IMR-90 (cell line): ENCODE data around the gene DDX46. TPM values are rescaled to one million over a fixed set of nuclear protein-coding genes. Genes with fewer than 3 reads are reported as not detected.
A peak's percentile ranks its signal among the peaks of the same experiment; 100 is the strongest.

Experiments
- ATAC-seq: fragments of 200-7000 bp; cut with Tn5 transposase; 2 replicates; pipeline ENCODE4 v1.9.1; 2020; ENCODE audit warnings: low read depth, mild to moderate bottlenecking, moderate library complexity
- BruUV-seq: library from RNA; stranded (reverse); fragments of 400-500 nt; replicated peaks from 2 replicates; lab custom pipeline; 2021; lab: Mats Ljungman, UMichigan
- CTCF ChIA-PET: fragments of 300-600 bp; formaldehyde crosslinking; extraction: SDS; loops from one replicate; lab custom pipeline; 2021; ENCODE audit warnings: antibody characterized with exemption; lab: Yijun Ruan, JAX
- POLR2A ChIA-PET: fragments of 300-600 bp; sonication (Branson Sonifier 250); formaldehyde crosslinking; loops from one replicate; lab custom pipeline; 2022; ENCODE audit warnings: antibody characterized with exemption; ENCODE audit not compliant: unreplicated experiment; lab: Charles Lee
- DNase-seq: peaks from one replicate; pipeline ENCODE4 v3.0.0; 2013
- H2AFZ ChIP-seq: replicated peaks from 2 replicates; pipeline ENCODE3; 2013; ENCODE audit warnings: low read length, mild to moderate bottlenecking; ENCODE audit not compliant: poor library complexity
- H2AK5ac ChIP-seq: 2 replicates; pipeline ENCODE4 v1.6.1; 2013; ENCODE audit warnings: low read depth, low read length, inconsistent platforms
- H2AK9ac ChIP-seq: replicated peaks from 2 replicates; pipeline ENCODE3; 2013; ENCODE audit warnings: mild to moderate bottlenecking, low read depth, low read length, moderate library complexity; ENCODE audit not compliant: poor library complexity
- H2BK120ac ChIP-seq: 2 replicates; pipeline ENCODE4 v1.6.1; 2013; ENCODE audit warnings: low read depth, low read length, inconsistent platforms
- H2BK15ac ChIP-seq: 3 replicates; pipeline ENCODE4 v1.6.1; 2013; ENCODE audit warnings: low read depth, low read length, inconsistent platforms
- H2BK20ac ChIP-seq: 2 replicates; pipeline ENCODE4 v1.6.1; 2013; ENCODE audit warnings: low read depth, mild to moderate bottlenecking, inconsistent platforms, low read length, moderate library complexity
- H2BK5ac ChIP-seq: 2 replicates; pipeline ENCODE4 v1.6.1; 2013; ENCODE audit warnings: mild to moderate bottlenecking, low read depth, low read length, inconsistent platforms; ENCODE audit not compliant: poor library complexity, severe bottlenecking
- H3K14ac ChIP-seq: replicated peaks from 2 replicates; pipeline ENCODE4 v1.6.1; 2013; ENCODE audit warnings: low read depth, low read length, inconsistent platforms
- H3K18ac ChIP-seq: 2 replicates; pipeline ENCODE4 v1.6.1; 2013; ENCODE audit warnings: low read depth, low read length, control low read depth
- H3K23ac ChIP-seq: 2 replicates; pipeline ENCODE4 v1.6.1; 2013; ENCODE audit warnings: low read depth, low read length, inconsistent platforms
- H3K27ac ChIP-seq: 2 replicates; pipeline ENCODE4 v1.5.1; 2013; ENCODE audit warnings: mild to moderate bottlenecking, control low read depth, low read length; ENCODE audit not compliant: insufficient read depth
- H3K27me3 ChIP-seq: 2 replicates; pipeline ENCODE4 v1.6.1; 2013; ENCODE audit warnings: low read length; ENCODE audit not compliant: control insufficient read depth, insufficient read depth
- H3K36me3 ChIP-seq: 2 replicates; pipeline ENCODE4 v1.6.1; 2013; ENCODE audit warnings: low read length, mixed read lengths; ENCODE audit not compliant: control insufficient read depth, insufficient read depth
- H3K4ac ChIP-seq: 2 replicates; pipeline ENCODE4 v1.6.1; 2013; ENCODE audit warnings: low read depth, low read length, inconsistent platforms
- H3K4me1 ChIP-seq: 2 replicates; pipeline ENCODE4 v1.6.1; 2013; ENCODE audit warnings: low read length, mixed read lengths; ENCODE audit not compliant: control insufficient read depth, insufficient read depth
- H3K4me2 ChIP-seq: 2 replicates; pipeline ENCODE4 v1.6.1; 2013; ENCODE audit warnings: low read depth, mild to moderate bottlenecking, control low read depth, low read length, moderate library complexity
- H3K4me3 ChIP-seq: 2 replicates; pipeline ENCODE4 v1.5.1; 2013; ENCODE audit warnings: low read depth, mild to moderate bottlenecking, control low read depth, low read length, moderate library complexity; ENCODE audit not compliant: insufficient read depth
- H3K56ac ChIP-seq: 2 replicates; pipeline ENCODE4 v1.6.1; 2013; ENCODE audit warnings: low read length, inconsistent platforms; ENCODE audit not compliant: insufficient read depth; ENCODE audit errors: extremely low read depth
- H3K79me1 ChIP-seq, 2 experiments: 2 replicates each; pipeline ENCODE4 v1.6.1; 2013; ENCODE audit warnings: low read length in 2 of 2, inconsistent platforms in 1 of 2, low read depth in 1 of 2
- H3K9ac ChIP-seq: 2 replicates; pipeline ENCODE4 v1.6.1; 2013; ENCODE audit warnings: low read depth, low read length, control low read depth
- H3K9me1 ChIP-seq: 2 replicates; pipeline ENCODE4 v1.6.1; 2013; ENCODE audit warnings: low read length, inconsistent platforms; ENCODE audit not compliant: insufficient read depth
- H3K9me3 ChIP-seq: 2 replicates; pipeline ENCODE4 v1.6.1; 2013; ENCODE audit warnings: low read length; ENCODE audit not compliant: control insufficient read depth, insufficient read depth
- H4K20me1 ChIP-seq: 2 replicates; pipeline ENCODE4 v1.6.1; 2013; ENCODE audit warnings: low read length, inconsistent platforms; ENCODE audit not compliant: insufficient read depth
- H4K5ac ChIP-seq: 2 replicates; pipeline ENCODE4 v1.6.1; 2013; ENCODE audit warnings: mild to moderate bottlenecking, low read depth, low read length, control low read depth
- H4K8ac ChIP-seq, 2 experiments: 2 replicates each; pipeline ENCODE4 v1.6.1; 2013; ENCODE audit warnings: low read depth in 2 of 2, low read length in 2 of 2, control low read depth in 1 of 2, inconsistent platforms in 1 of 2
- H4K91ac ChIP-seq: 2 replicates; pipeline ENCODE4 v1.6.1; 2013; ENCODE audit warnings: low read depth, low read length, inconsistent platforms; ENCODE audit not compliant: insufficient read depth
- CEBPB ChIP-seq: IDR thresholded peaks from 2 replicates; pipeline ENCODE4 v1.6.1; 2012; ENCODE audit warnings: low read depth, low read length, improper control_type of control experiment
- FOS ChIP-seq: fragments of 150-350 bp; IDR thresholded peaks from 2 replicates; pipeline ENCODE4 v1.6.1; 2016; ENCODE audit warnings: low read depth, low read length
- MXI1 ChIP-seq: IDR thresholded peaks from 2 replicates; pipeline ENCODE4 v1.6.1; 2012; ENCODE audit warnings: low read depth, mild to moderate bottlenecking, low read length, moderate library complexity, borderline replicate concordance
- RAD21 ChIP-seq: IDR thresholded peaks from 2 replicates; pipeline ENCODE4 v1.6.1; 2012; ENCODE audit warnings: low read length, improper control_type of control experiment
- SMC3 ChIP-seq: fragments of 150-350 bp; IDR thresholded peaks from 2 replicates; pipeline ENCODE4 v1.6.1; 2016; ENCODE audit warnings: low read depth, mild to moderate bottlenecking, antibody characterized with exemption, low read length, moderate library complexity
- WGBS, 2 experiments: methylation state at CpG; one replicate each; pipeline versions ENCODE4 v1.1.5 to v1.1.7; 2013; ENCODE audit warnings: missing lambda C conversion rate in 2 of 2; ENCODE audit not compliant: insufficient read length in 1 of 2; ENCODE audit errors: extremely low coverage in 2 of 2; 5-methylcytosine and 5-hydroxymethylcytosine counted together
- dilution Hi-C: fragments of 300-500 bp; cut with HindIII; formaldehyde crosslinking; loops from one replicate; pipeline ENCODE4 v1.14.3; 2018; ENCODE audit warnings: low sequenced_read_pairs; ENCODE audit not compliant: unreplicated experiment
- in situ Hi-C: fragments of 300-500 bp; cut with MboI; formaldehyde crosslinking; loops from 3 replicates; pipeline ENCODE4 v1.14.3; 2019; ENCODE audit warnings: low sequenced_read_pairs, inconsistent platforms, mixed read lengths
- intact Hi-C: fragments of 100-400 bp; cut with micrococcal nuclease; formaldehyde crosslinking; loops from 2 replicates; pipeline ENCODE4 v1.10.0; 2022
- polyA plus RNA-seq, 3 experiments: library from polyadenylated mRNA; depleted of rRNA; stranded (reverse); fragments of >200 nt; gene quantifications; 2 replicates each; pipeline ENCODE4 v1.2.3, GENCODE V29; 2012; ENCODE audit warnings: low replicate concordance in 1 of 3
- total RNA-seq: library from RNA; depleted of rRNA; stranded (reverse); fragments of >200 nt; gene quantifications from 2 replicates; pipeline ENCODE4 v1.2.3, GENCODE V29; 2012

Gene DDX46
- total and polyA plus RNA-seq, 2 of the 4 experiments (the other 2 are of a cell fraction): 22.5 to 26.0 TPM

- intact Hi-C loops: no loop called here
- Histone ChIP-seq H2AFZ (no peak overlapping the region), H2BK5ac (no peak overlapping the region), H3K9ac (no peak overlapping the region), H3K18ac (no peak overlapping the region), H2BK20ac (no peak overlapping the region), H2AK9ac (no peak overlapping the region), H4K20me1 (no peaks in the 10 kb centered on the region), H3K27me3 (no peaks in the 10 kb centered on the region), H3K36me3 (peaks cover 37% of the 10 kb centered on the region), H3K4me1 (no peaks in the 10 kb centered on the region), H3K23ac (no peak overlapping the region), H4K8ac (no peak overlapping the region), H3K4ac (no peak overlapping the region), H2BK15ac (no peak overlapping the region), H4K91ac (no peak overlapping the region), H3K56ac (no peak overlapping the region), H3K79me1 (peaks cover 0 to 14% of the 10 kb centered on the region in 2 experiments; a peak in 3 of 4 replicates), H3K4me2 (no peak overlapping the region), H3K9me3 (no peaks in the 10 kb centered on the region), H3K9me1 (0 out of 2 replicates have a peak, but pooled peaks cover 3% of the 10 kb centered on the region), H3K4me3 (no peak overlapping the region), H4K5ac (no peak overlapping the region), H2BK120ac (no peak overlapping the region), H3K14ac (no peak overlapping the region), H2AK5ac (no peak overlapping the region), H3K27ac (no peak overlapping the region)
- dilution Hi-C loops: no loop called here
- DNase-seq (no peak), ATAC-seq (no peak)
- TF ChIP-seq CEBPB: peak; percentile 45
- TF ChIP-seq FOS: no peak
- TF ChIP-seq MXI1: no peak
- TF ChIP-seq SMC3: no peak
- TF ChIP-seq RAD21: no peak
- in situ Hi-C loops: no loop called here
- CTCF ChIA-PET: interaction anchor here (0.6 to 1.2 kb wide), 3 partner anchors 10 to 96 kb away, joined by 3 to 6 read pairs (median 3); partner anchors contain the start of gene DDX46
- no TSS peak for BruUV-seq
- WGBS, 2 experiments: 100% methylated on average over 1 of the region's 2 CpGs; no CpG with 5 or more reads in 1 of the 2 experiments
- POLR2A ChIA-PET: no interaction called here
Measured at GRCh38 chr5:134777366-134777765, 18.8 kb downstream of the DDX46 start.
